Left ventricle myocardium inferior (tissue), 1 donor: ENCODE data around the gene GNL3L. TPM values are rescaled to one million over a fixed set of nuclear protein-coding genes. Genes with fewer than 3 reads are reported as not detected.
"Not testable (repeated sequence)": the region's sequence is repeated elsewhere in the genome, so short reads cannot be mapped to it uniquely, and the experiment has no call there.

Source experiments
- DNase-seq: peaks from one replicate; pipeline ENCODE4 v3.0.0-alpha.2; 2020
- H3K27ac ChIP-seq: fragments of 200-600 bp; replicated peaks from 2 replicates; pipeline ENCODE4 v1.8.0; 2021
- H3K27me3 ChIP-seq: fragments of 200-600 bp; 2 replicates; pipeline ENCODE4 v1.8.0; 2021; ENCODE audit warnings: low read depth
- H3K36me3 ChIP-seq: fragments of 200-600 bp; 2 replicates; pipeline ENCODE4 v1.8.0; 2021
- H3K4me1 ChIP-seq: fragments of 200-600 bp; 2 replicates; pipeline ENCODE4 v1.8.0; 2021
- H3K4me3 ChIP-seq: fragments of 200-600 bp; 2 replicates; pipeline ENCODE4 v1.8.0; 2021; ENCODE audit warnings: mild to moderate bottlenecking, moderate library complexity
- H3K9me3 ChIP-seq: fragments of 200-600 bp; replicated peaks from 2 replicates; pipeline ENCODE4 v1.8.0; 2021
- CTCF ChIP-seq: fragments of 200-600 bp; IDR thresholded peaks from 2 replicates; pipeline ENCODE4 v1.8.0; 2021; ENCODE audit warnings: antibody characterized with exemption, mild to moderate bottlenecking, borderline replicate concordance
- intact Hi-C: fragments of 100-400 bp; cut with micrococcal nuclease; formaldehyde crosslinking; loops from one replicate; pipeline ENCODE4 v1.11.0; 2022
- total RNA-seq: library from RNA; stranded (reverse); fragmentation: NEBNext Ultra II Directional; extraction: Animal tissue kit (Norgen Biotek cat#: 25700); gene quantifications from one replicate; pipeline ENCODE4 v1.2.1, GENCODE V29; 2021
- donor health status: DM: no; HTN: yes; CAD: no; lungs with severe emphysema.

The GNL3L gene
- total RNA-seq, 1 donor from 2014 or later = 32.6 TPM

- no peak for DNase-seq
- peaks cover 66% of the 10 kb centered on the region for H3K36me3 ChIP-seq
Observed at GRCh38 chrX:54550821-54551220, 20.8 kb downstream of the GNL3L start.

GRCh38 chrX:54551801-54552200 lies 21.8 kb downstream of the GNL3L start:
- peaks cover 68% of the 10 kb centered on the region for H3K36me3 ChIP-seq
- no peak overlapping the region for H3K4me3 ChIP-seq
- no peak for TF ChIP-seq CTCF
- DNase-seq = no peak
- H3K9me3 ChIP-seq = no peaks in the 10 kb centered on the region
- H3K27me3 ChIP-seq = no peaks in the 10 kb centered on the region
- no peaks in the 10 kb centered on the region for H3K4me1 ChIP-seq
- H3K27ac ChIP-seq = no peak overlapping the region
- intact Hi-C loops = no loop called here

More at GRCh38 chrX:54550821-54551220, 20.8 kb downstream of the GNL3L start:
- Histone ChIP-seq H3K4me3 (no peak overlapping the region), H3K27ac (no peak overlapping the region), H3K4me1 (no peaks in the 10 kb centered on the region), H3K27me3 (no peaks in the 10 kb centered on the region), H3K9me3 (no peaks in the 10 kb centered on the region)
- intact Hi-C loops = no loop called here
- TF ChIP-seq CTCF = no peak

- H3K36me3 ChIP-seq = peaks cover 59% of the 10 kb centered on the region
- H3K4me3 ChIP-seq, DNase-seq, intact Hi-C loops, H3K27ac ChIP-seq, H3K27me3 ChIP-seq, H3K4me1 ChIP-seq, H3K9me3 ChIP-seq: not testable (repeated sequence)
Observed at GRCh38 chrX:54555006-54555405, 25.0 kb downstream of the GNL3L start.

GRCh38 chrX:54560411-54560810 lies 30.4 kb downstream of the GNL3L start:
- Histone ChIP-seq H3K36me3 (peaks cover 44% of the 10 kb centered on the region), H3K27ac (no peak overlapping the region), H3K27me3 (no peaks in the 10 kb centered on the region), H3K4me3 (no peak overlapping the region), H3K4me1 (no peaks in the 10 kb centered on the region), H3K9me3 (no peaks in the 10 kb centered on the region)
- DNase-seq = no peak
- TF ChIP-seq CTCF = no peak
- intact Hi-C loops = no loop called here

- no peak overlapping the region for H3K27ac ChIP-seq
- H3K4me3 ChIP-seq = no peak overlapping the region
- DNase-seq = no peak
- H3K36me3 ChIP-seq = peaks cover 37% of the 10 kb centered on the region
- H3K9me3 ChIP-seq = no peaks in the 10 kb centered on the region
- TF ChIP-seq CTCF = no peak
- H3K4me1 ChIP-seq = no peaks in the 10 kb centered on the region
- no peaks in the 10 kb centered on the region for H3K27me3 ChIP-seq
- intact Hi-C loops = no loop called here
Observed at GRCh38 chrX:54561622-54562021, 31.6 kb downstream of the GNL3L start.

GRCh38 chrX:54564936-54565335 lies 34.9 kb downstream of the GNL3L start:
- H3K27me3 ChIP-seq = no peaks in the 10 kb centered on the region
- H3K9me3 ChIP-seq = peaks cover 2% of the 10 kb centered on the region
- no peak for DNase-seq
- H3K4me1 ChIP-seq = no peaks in the 10 kb centered on the region
- intact Hi-C loops = no loop called here
- no peak for TF ChIP-seq CTCF
- no peak overlapping the region for H3K27ac ChIP-seq
- no peak overlapping the region for H3K4me3 ChIP-seq
- peaks cover 21% of the 10 kb centered on the region for H3K36me3 ChIP-seq
